Tibial artery (tissue), 4 donors: Measurements from ENCODE around the gene PCDH10.
A peak's percentile ranks its signal among the peaks of the same experiment; 100 is the strongest.

Experiments
- DNase-seq, 2 donors: peaks; one replicate each; pipeline ENCODE4 v3.0.0-alpha.2; 2019
- H3K27ac ChIP-seq, 2 donors: fragments of 200-600 bp; sonication (generic) in 1 of 2; 1 replicate in 1 of 2; 2 replicates in 1 of 2; pipeline ENCODE4 v1.5.1; 2018 to 2019; ENCODE audit warnings: mild to moderate bottlenecking in 1 of 2
- H3K27me3 ChIP-seq, 2 donors: fragments of 200-600 bp; sonication (generic) in 1 of 2; one replicate each; pipeline versions ENCODE4 v1.5.1 to v1.6.0; 2016 to 2019
- H3K36me3 ChIP-seq, 3 donors: fragments of 200-600 bp; sonication (generic) in 2 of 3; one replicate each; pipeline ENCODE4 v1.5.1; 2016 to 2019; ENCODE audit warnings: mild to moderate bottlenecking in 2 of 3
- H3K4me1 ChIP-seq, 4 donors: fragments of 200-600 bp; sonication (generic) in 2 of 4; 1 replicate in 3 of 4; 2 replicates in 1 of 4; pipeline ENCODE4 v1.5.1; 2016 to 2019
- H3K4me3 ChIP-seq, 2 donors: fragments of 200-600 bp; sonication (generic) in 1 of 2; 1 replicate in 1 of 2; 2 replicates in 1 of 2; pipeline ENCODE4 v1.5.1; 2018 to 2019; ENCODE audit warnings: mild to moderate bottlenecking in 2 of 2
- H3K9me3 ChIP-seq, 3 donors: fragments of 200-600 bp; sonication (generic) in 1 of 3; one replicate each; pipeline ENCODE4 v1.5.1; 2016 to 2019
- intact Hi-C: fragments of 100-400 bp; cut with DNase I; formaldehyde crosslinking; loops from one replicate; pipeline ENCODE4 v1.15.0; 2023; ENCODE audit warnings: low total_unique reads
- TF ChIP-seq, protein P1 (sequence below), 2 experiments: fragments of 200-600 bp in 1 of 2; fragments of 450-650 bp in 1 of 2; IDR thresholded peaks; one replicate each; pipeline ENCODE4 v1.5.1; 2017 to 2019; ENCODE audit warnings: antibody characterized with exemption in 2 of 2, mild to moderate bottlenecking in 1 of 2, moderate library complexity in 1 of 2

PCDH10 gene, protein sequence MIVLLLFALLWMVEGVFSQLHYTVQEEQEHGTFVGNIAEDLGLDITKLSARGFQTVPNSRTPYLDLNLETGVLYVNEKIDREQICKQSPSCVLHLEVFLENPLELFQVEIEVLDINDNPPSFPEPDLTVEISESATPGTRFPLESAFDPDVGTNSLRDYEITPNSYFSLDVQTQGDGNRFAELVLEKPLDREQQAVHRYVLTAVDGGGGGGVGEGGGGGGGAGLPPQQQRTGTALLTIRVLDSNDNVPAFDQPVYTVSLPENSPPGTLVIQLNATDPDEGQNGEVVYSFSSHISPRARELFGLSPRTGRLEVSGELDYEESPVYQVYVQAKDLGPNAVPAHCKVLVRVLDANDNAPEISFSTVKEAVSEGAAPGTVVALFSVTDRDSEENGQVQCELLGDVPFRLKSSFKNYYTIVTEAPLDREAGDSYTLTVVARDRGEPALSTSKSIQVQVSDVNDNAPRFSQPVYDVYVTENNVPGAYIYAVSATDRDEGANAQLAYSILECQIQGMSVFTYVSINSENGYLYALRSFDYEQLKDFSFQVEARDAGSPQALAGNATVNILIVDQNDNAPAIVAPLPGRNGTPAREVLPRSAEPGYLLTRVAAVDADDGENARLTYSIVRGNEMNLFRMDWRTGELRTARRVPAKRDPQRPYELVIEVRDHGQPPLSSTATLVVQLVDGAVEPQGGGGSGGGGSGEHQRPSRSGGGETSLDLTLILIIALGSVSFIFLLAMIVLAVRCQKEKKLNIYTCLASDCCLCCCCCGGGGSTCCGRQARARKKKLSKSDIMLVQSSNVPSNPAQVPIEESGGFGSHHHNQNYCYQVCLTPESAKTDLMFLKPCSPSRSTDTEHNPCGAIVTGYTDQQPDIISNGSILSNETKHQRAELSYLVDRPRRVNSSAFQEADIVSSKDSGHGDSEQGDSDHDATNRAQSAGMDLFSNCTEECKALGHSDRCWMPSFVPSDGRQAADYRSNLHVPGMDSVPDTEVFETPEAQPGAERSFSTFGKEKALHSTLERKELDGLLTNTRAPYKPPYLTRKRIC

DNA sequence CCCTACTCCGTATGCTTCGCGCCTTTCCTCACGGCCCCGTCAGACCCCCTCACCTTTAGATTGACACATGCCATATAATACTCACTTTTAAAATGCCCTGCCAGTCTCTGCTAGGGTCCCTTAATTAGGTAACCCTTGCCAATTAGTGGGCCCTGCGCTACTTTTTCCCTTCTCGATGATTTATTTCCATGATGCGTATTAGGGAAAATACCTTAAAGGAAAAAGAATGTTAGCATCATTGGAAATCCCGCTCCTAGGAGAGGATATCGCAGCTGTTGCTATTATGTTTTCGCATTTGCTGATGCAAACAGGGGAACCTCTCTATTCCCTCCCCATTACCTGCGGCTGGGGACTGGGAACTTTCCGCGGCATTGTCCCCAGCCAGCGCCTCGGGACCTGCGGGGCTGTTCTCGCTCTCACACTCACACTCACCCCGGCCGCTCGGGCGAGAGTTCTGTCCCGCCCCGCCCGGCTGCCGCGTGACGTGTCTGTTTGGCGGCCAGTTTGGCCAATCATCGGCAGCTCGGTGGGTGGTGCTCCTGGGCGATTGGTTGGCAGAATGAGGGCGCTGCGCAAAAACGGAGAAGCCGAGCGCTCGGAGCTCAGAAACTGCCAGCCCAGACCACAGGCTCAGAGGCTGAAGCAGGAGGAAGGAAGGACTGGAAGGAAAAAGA lies at the start of gene PCDH10:
Gene PCDH10, plus strand, starts transcription at position 605 of the 674 bp plus-strand sequence. CDS start 847 bp downstream, outside the sequence.
- Histone ChIP-seq H3K27me3 (peaks cover 0 to 4% of the 10 kb centered on the region in 2 donors), H3K4me1 (peaks cover 0 to 58% (median 25%) of the 10 kb centered on the region in 4 donors)

DNA sequence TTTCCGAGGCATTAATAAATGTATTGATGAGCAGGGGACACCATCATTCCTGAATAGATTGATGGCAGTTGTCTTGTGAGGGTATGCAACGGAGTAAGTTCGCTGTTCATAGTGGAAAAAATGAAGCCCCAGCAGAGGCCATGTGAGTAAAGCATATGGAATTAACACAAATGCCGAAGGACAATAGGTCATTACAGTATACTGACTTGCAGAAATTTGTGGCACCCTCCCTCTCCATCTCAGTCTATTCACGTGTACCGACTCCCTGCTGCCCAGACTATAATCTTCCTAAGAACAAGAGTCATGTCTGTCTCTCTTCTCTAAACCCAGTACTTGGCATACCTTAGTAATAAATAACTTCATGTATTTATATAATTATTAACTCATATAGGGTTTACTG lies 47.1 kb upstream of the PCDH10 start:
- H3K27ac ChIP-seq: no peak overlapping the region
- no peak overlapping the region for H3K4me3 ChIP-seq
- no peaks in the 10 kb centered on the region for H3K27me3 ChIP-seq
- no peak for DNase-seq
- intact Hi-C loops: no loop called here
- no peaks in the 10 kb centered on the region for H3K4me1 ChIP-seq
- H3K36me3 ChIP-seq: no peaks in the 10 kb centered on the region
- TF ChIP-seq, protein P1, sequence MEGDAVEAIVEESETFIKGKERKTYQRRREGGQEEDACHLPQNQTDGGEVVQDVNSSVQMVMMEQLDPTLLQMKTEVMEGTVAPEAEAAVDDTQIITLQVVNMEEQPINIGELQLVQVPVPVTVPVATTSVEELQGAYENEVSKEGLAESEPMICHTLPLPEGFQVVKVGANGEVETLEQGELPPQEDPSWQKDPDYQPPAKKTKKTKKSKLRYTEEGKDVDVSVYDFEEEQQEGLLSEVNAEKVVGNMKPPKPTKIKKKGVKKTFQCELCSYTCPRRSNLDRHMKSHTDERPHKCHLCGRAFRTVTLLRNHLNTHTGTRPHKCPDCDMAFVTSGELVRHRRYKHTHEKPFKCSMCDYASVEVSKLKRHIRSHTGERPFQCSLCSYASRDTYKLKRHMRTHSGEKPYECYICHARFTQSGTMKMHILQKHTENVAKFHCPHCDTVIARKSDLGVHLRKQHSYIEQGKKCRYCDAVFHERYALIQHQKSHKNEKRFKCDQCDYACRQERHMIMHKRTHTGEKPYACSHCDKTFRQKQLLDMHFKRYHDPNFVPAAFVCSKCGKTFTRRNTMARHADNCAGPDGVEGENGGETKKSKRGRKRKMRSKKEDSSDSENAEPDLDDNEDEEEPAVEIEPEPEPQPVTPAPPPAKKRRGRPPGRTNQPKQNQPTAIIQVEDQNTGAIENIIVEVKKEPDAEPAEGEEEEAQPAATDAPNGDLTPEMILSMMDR (IDR thresholded peaks at IDR 0.05): no peak
- H3K9me3 ChIP-seq: no peaks in the 10 kb centered on the region

More for the DNA sequence above, at the start of gene PCDH10:
- intact Hi-C loops: no loop called here
- Histone ChIP-seq H3K4me3 (peak within 1 kb of the TSS; percentile 63 to 72), H3K9me3 (no peaks in the 10 kb centered on the region), H3K36me3 (no peaks in the 10 kb centered on the region), H3K27ac (peak within 1 kb of the TSS; percentile 71 to 84)
- peak; percentile 85 to 96 for DNase-seq
- TF ChIP-seq, protein P1 (IDR thresholded peaks at IDR 0.05): no peak

DNA sequence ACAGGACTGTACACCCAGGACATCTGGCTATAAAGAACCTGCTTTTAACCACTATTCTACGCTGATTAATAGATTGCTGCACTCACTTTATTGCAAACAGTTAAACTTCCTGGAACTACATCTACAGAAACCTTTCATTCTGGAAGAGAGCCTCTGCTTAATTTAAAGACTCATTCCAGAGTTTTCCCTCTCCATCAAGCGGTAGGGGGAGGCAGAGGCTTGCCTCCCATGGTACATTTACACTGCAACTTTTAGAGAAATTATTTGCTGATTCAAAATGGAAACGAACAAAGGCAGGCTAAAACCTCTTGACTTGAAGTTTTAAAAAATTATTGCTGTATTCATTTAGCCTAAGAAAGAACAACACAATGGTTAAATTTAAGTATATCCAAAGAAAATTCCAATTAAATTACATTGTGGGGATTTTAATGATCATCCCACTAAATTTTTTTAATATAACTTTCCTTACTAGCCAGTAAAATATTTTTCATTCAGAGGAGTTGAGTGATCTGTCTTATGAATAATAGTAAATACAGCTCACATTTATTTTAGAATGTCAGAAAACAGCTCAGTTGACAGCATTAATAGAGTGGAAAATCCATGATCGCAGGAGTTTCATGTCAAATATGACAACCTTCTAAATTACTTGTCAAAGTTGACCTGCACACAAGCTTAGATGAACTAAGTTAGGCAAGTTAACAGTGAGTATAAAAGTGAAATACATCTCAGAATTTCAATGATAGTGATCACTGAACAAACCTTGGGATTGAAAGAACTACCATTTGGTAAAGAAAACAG lies 46.3 kb upstream of the PCDH10 start:
- Histone ChIP-seq H3K27me3 (no peaks in the 10 kb centered on the region), H3K27ac (no peak overlapping the region), H3K4me1 (no peaks in the 10 kb centered on the region), H3K36me3 (no peaks in the 10 kb centered on the region), H3K4me3 (no peak overlapping the region), H3K9me3 (no peaks in the 10 kb centered on the region)
- intact Hi-C loops: no loop called here
- TF ChIP-seq, protein P1 (IDR thresholded peaks at IDR 0.05): no peak
- DNase-seq: no peak

DNA sequence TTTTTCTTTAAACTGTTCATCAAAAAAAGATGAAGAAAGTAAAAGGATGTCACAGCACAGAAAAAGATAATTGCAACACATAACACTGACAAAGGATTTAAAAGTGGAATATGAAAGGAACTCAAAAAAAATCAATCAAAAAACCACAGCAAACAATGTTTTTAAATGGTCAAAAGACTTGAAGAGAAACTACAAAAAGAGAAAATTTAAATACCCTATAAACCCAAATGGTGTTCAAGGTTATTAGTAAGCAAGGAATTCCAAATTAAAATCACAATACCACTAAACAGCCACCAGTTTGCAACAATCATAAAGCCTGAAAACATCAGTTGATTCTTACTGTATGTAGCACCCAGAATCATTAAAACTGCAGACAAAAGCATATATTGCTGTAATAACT lies 36.5 kb upstream of the PCDH10 start:
- intact Hi-C loops: no loop called here
- no peaks in the 10 kb centered on the region for H3K4me1 ChIP-seq
- no peak for DNase-seq
- no peak overlapping the region for H3K4me3 ChIP-seq
- TF ChIP-seq, protein P1 (IDR thresholded peaks at IDR 0.05): no peak
- H3K9me3 ChIP-seq: no peaks in the 10 kb centered on the region
- H3K36me3 ChIP-seq: no peaks in the 10 kb centered on the region
- no peak overlapping the region for H3K27ac ChIP-seq
- no peaks in the 10 kb centered on the region for H3K27me3 ChIP-seq
